GM21619 (cell line): Measurements from ENCODE around the gene RASGEF1B.
"Not testable (repeated sequence)": the region's sequence is repeated elsewhere in the genome, so short reads cannot be mapped to it uniquely, and the experiment has no call there.

Source experiments
- ATAC-seq: cut with Tn5 transposase; IDR thresholded peaks from one replicate; pipeline ENCODE4 v1.9.1; 2021; ENCODE audit not compliant: unreplicated experiment

The RASGEF1B gene

DNA sequence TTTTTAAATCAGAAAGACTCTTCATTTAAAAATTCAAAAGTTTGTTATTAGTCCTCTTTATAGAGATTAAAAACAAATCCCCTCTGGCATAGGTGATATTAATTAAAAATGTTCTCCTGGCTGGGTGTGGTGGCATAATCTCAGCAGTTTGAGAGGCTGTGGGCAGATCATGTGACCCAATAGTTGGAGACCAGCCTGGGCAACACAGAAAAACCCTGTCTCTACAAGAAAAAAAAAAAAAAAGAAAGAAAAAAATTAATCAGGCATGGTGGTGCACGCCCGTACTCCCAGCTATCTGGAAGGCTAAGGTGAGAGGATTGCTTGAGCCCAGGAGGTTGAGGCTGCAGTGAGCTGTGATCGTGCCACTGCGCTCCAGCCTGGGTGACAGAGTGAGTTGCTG, 38.9 kb downstream of the RASGEF1B start:
- ATAC-seq: no peak

DNA sequence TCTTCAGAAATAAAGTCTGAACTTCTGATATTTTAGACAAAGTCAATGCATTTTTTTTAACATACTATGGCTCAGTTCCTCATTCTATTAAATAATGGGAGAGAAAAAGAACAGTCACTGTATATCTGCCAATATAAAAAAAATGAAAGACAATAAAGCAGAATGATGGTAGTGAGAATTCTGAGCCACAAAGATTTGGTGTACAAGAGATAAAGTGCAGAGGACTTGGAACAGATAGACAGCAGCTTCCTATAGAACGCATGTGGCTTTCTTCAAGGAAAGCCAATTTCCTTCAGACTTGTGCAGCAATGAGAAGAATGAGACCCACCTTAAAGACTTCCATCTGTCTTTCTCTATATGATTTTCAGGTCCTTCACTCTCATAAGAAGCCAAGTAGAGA, 39.7 kb downstream of the RASGEF1B start:
- no peak for ATAC-seq

DNA sequence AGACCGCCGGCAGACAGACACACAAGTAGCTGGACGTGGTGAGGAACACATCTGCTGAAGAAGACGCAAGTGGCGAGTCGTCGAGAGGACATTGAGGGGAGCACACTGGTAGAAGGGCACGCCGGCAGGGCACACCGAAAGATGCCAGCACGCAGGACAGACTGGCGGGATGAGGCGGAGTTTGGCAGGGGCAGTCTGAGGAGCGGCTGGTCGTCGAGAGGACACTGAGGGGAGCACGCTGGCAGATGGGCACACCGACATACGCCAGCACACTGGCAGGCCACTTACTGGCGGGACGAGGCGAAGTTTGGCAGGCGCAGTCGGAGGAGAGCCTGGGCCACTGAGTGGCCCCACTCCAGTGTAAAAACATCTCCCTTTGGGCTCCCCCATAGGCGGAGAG, 42.1 kb downstream of the RASGEF1B start:
- ATAC-seq: no peak

DNA sequence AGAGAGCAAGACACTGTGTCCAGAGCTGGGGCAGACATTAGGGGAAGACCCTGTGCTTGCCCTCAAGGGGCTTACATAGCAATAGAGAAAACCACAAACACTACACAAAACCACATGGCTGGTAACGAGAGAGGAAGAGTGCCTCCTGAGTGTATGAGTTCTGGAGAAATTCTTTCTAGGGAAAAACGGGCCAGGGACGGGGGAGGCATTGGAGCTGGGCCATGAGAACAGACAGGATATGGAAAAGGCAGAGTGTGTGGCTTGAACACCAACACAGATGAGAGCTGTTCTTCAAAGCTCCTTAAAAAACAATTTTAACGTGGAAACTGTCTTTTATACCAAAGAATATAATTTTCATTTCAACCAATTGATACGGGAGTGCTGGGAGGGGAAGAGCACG, 42.7 kb downstream of the RASGEF1B start:
- no peak for ATAC-seq

DNA sequence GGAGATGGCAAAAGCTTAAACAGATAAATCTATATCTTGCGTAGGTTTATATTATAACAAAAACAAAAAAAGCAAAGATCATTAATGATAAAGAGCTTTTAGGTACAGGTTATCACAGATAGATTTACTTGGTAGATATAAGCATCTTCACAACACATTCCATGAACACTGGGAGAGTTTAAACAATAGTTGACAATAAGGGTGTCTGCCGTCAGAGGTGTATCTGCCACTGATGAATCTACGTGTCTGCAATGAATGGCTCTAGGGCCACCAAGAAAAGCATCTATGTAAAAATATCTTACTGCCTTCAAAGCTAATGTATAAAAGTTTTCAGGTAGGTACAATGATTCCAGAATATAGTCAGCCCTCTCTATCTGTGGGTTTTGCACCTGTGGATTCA, 43.7 kb downstream of the RASGEF1B start:
- no peak for ATAC-seq

DNA sequence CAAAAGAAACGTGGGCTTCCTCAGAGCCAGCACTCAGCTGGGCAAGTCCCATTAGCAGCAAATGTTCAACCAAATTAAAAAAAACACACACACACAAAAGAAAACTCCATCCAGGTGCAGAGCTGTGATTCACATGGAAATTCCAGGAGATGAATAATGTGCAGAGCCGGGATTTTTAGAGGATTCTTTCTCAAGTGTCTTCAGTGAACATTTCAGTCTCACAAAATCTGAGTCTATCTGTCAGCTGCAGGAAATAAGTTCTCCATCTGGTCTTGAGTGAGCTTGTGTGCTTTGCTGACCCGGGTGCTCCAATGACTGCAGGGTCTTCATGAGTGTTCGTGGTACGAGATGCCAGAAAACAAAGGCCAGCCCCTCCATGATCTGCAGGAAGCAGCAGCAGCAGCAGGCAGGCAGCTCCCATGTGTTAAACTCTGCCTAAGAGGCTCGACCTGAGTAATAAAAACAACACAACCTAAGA, 44.3 kb downstream of the RASGEF1B start:
- no peak for ATAC-seq

DNA sequence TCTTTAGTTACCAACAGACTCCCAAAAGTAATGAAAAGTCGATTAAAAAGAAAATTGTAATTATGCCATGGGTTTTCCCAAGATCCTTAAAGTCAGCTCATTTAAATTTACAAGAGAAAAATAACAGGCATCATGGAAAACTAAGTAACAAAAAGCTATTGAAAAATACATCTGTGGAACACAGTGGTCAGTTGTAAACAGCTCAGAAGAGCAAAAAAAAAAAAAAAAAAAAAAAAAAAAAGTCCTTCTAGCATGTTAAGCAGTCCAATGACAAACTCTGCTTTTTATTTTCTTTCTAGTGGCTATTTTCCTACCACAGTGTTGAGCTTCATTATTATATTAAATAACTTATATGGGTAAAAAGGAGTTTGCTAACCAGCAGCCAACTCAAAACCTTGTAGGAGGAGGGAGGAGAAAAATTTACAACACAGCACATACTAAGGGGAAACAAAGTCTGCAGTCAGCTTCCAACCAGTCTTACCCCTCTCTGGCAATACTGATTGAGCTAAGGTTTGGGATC, 44.9 kb downstream of the RASGEF1B start:
- ATAC-seq: no peak

DNA sequence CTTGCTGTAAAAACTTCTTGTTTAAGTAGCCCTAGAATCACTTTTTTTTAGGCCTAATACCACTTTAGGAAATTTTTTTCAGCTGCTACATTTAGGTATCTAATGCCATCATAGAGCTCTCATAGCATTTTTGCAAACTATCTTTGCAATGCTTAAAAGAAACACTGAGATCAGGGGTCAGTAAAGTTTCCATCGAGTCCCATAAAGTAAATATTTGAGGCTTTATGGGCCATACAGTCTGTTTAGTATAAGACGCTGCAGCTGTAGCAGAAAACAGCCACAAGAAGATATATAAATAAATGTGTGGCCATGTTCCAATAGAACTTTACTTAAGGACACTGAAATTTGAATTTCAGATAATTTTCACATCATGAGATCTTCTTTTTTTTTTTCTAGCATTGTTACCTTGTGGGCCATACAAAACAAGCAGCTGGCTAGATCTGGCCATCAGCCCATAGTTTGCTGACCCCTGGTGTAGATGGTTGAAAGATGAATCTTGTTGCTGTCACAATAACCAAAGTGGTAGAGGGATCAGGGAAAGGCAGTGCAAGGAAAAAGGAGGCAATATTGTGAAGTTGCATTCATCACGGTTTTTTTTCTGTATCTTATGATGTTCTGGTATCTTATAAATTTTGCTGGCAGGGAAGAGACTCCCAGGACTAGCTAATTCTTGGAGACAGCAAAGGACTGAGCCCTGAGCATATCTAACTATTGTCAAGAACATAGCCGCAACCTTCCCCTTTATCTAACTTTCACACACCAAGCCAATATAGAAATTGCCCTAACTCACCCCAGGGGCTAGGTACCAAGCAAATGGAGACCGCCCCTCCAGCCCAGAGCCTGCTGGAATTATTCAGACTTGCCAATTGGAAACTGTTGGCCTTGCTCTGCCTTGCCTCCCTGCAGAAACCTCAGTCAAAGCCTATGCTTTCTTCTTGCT, 46.6 kb downstream of the RASGEF1B start:
- ATAC-seq: no peak

DNA sequence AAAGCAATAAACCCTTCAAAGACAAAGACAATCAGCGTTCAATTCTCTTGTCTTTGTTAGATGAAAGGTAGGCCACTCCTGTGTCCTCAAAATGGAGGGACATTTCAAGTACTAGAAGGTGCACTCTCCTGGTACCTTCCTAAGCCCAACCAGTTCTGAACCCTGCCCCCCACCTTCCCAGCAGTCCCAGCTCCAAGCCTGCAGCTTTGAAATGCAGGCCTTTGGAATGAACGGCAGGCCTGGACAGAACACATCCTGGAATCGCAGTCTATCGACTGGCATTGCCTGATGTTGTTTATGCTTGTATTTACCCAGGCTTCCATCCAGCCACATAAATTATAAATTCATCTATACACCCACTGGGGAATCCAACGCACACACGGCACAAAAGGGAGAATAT, 47.4 kb downstream of the RASGEF1B start:
- ATAC-seq: no peak

DNA sequence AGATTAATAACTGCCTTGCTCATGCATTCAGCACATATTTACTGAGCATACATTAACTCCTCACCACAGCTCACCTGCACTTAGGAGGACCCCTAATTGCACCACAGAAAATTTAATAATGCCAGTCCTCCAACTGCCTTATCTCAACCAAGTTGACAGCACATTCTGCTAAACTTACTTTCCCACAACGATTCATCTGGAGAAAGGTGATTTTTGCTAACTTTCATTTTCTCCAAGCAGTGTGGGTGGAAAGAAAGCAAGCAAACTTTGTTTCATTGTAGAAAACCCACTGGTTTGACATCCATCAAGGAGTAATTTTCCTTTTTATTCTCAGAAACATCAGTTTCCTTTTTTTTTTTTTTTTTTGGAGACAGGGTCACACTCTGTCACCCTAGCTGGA, 49.1 kb downstream of the RASGEF1B start:
- ATAC-seq: no peak

DNA sequence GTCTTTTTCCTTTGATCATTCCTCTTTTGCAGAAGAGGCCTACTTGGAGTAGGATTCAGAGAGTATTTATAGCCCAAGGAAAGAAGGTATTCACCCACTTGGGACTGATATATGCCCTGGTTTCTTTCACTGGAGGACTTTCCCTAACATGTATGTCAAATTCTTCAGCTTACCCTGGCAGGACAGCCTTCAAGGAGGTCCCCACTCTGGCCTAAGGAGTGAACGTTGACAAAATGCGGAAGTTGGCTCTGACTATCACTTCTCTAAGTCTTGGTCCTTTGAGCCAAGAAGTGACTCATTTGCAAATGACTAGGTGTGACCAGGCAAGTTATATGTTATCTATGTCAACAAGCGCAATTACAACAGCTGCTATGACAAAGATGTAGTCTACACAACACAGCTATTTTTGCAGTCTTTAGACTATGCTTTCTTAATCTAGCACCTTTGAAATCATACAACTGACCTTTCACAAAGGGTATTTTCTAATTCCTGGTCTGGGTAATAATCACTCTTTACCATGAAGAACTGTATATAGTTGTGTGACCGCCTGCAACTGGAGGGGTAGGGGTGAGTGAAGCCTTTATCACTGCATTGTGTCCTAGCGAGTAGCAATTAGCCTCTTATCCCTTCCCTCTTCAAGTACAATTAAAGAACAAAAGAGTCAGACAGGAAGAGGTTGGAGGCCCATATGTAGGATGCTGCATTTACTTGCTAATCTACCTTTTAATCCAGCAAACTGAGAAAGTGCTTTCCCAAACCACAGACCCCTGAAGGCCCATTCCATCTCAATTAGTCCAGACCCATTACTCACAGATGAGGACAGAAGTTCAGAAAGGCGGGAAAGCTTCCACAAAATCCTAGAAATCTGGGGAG, 50.1 kb downstream of the RASGEF1B start:
- peak; percentile 100 for ATAC-seq

DNA sequence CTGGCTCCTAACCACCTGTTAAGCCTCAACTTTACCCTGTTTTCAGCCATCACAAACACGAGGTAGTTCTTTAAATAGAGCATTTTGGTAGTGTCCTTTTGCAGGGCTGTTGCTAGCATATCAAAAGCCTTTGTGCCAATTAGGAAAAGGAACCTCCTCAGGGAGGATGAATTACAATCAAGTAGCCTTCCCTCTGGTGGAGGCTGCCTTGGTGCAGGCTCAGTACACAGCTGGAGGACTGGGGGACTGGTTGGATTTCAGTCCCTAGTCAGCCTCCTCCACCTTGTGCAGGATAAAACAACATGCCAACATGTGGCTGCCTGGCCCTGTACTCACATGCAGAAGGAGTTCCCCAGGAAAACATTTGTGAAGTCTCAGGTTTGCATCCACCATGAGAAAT, 53.1 kb downstream of the RASGEF1B start:
- no peak for ATAC-seq

DNA sequence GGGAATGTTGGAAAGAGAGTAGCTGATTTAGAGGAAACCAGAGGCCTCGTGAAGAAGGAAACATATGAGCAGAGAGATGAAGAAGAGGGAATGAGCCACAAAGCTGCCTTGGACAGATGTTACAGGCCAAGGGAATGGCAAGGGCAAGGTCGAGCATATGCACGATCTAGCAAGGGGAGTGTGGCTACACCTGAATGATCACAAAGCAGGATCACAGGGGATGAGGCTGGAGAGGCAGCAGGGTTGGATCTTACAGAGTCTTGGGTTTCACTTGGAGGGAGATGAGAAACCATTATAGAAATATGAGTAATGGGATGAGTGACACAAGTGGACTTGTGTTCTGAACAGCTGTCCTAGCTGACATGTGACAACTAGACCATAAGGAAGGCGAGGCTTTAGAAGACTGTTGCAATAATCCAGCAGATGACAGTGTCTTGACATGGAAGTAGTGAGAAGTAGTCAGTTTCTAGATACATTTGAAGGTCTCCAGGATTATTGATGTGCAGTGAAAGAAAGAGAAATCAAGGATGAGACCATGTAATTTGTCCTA, 58.7 kb downstream of the RASGEF1B start:
- ATAC-seq: no peak

DNA sequence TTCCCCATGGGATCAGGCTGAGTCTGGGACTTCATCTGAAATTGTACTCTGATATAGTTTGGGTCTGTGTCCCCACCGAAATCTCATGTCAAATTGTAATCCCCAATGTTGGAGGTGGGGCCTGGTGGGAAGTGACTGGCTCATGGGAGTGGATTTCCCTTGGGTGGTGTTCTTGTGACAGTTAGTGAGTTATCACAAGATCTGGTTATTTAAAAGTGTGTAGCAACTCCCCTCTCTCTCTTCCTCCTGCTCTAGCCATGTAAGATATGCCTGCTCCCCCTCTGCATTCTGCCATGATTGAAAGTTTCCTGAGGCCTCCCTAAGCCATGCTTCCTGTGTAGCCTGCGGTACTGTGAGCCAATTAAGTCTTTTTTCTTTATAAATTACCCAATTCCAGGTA, 61.0 kb downstream of the RASGEF1B start:
- ATAC-seq: no peak

DNA sequence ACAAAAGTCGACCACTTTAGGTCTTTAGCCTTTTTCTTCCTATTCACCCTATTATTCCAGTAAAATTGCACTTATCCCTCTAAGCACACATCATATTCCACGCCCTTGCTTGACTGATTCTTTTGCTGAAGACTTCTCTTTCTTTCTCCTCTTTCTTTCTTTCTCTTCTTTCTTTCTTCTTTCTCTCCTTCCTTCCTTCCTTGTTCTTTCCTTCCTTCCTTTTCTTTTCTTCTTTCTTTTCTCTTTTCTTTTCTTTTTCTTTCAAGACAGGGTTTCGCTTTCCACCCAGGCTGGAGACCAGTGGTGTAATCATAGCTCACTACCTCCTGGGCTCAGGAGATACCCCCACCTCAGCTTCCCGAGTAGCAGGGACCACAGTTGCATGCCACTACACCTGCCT, 61.9 kb downstream of the RASGEF1B start:
- no peak for ATAC-seq

DNA sequence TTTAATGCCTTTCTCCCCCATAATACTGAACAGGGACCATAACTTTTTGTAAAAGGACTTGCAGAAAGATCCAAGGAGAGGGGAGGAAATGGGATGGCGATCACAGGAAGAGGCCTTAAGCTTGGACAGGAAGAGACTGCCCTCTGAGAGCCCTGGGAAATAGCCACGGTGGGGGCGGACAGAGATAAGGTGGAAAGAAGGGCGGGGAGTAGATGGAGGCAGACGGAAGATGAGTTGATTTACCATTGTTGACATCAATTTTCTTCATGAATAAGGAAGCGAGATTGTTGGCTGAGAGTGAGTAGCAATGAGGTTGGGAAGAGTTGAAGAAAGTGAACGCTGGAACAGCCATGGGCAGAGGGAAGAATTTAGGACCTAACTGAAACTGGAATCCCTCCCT, 63.4 kb downstream of the RASGEF1B start:
- no peak for ATAC-seq

DNA sequence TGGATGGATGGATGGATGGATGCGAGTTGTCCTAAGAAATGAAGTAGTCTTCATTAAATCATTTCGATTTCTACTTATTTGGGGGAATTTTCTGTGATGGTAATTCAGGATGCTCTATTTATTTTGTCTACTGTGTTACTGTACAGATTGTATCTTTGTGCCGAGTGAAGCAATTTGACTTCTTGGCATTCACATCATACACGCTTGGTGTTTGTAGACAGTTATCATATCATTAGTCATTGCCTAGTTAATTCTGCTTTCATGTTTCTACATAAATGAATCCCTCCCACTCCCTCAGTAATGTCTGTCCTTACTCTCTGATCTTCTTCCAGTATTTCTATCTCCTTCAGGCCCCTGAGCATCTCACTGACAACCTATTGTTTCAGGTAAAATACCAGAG, 64.0 kb downstream of the RASGEF1B start:
- no peak for ATAC-seq

DNA sequence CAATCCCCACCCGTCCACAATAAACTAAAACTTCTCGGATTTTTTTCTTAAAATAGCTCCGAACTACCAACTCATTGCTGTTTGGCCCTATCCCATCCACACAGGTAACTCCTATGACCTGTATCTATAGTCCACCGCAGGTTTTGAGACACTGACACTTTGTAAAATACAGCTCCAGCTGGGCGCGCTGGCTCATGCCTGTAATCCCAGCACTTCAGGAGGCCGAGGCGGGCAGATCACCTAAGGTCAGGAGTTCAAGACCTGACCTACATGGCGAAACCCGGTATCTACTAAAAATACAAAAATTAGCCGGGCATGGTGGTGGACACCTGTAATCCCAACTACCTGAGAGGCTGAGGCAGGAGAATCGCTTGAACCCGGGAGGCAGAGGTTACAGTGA, 65.2 kb downstream of the RASGEF1B start:
- not testable (repeated sequence) for ATAC-seq

DNA sequence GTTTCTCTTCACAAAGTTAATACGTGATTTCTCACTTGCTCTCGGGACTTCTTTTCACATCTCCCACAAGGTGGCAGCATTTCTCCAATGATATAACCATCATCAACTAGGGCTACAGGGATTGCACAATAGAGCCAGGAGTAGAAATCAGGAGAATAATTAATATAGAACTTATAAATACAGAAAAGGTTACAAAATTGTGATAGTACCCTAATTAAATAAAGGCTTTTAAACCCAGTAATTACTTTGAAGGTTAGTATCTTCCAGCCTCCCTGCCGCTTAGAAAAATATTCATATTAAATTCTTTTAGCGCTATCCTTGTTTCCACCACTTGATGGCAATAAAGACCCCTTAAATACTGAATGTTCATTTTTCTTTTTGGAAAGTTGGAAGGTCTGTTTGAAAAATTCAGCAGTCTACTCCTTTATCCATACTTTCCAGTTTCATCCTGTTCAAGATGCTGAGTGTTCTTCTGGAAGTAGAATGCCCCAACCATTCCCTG, 65.8 kb downstream of the RASGEF1B start:
- peak; percentile 89 for ATAC-seq

DNA sequence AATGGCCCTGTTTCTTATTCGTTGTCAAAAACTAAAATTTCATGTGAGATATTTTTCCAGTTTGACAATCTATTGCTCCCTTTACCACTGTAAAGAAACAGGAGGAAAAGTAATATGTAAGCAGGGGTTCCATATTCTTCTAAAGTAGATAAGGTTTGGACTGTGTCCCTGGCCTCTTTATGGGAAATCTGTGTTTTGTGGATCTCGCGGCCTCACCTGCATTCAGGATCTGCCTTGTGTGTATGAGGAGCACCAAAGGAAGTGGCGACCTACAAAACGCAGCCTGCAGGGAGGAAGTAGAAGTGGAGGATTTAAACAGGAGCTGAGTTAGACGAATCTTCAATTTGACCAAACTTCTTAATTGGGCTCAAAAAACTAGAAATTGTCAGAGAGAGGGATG, 67.0 kb downstream of the RASGEF1B start:
- ATAC-seq: no peak

DNA sequence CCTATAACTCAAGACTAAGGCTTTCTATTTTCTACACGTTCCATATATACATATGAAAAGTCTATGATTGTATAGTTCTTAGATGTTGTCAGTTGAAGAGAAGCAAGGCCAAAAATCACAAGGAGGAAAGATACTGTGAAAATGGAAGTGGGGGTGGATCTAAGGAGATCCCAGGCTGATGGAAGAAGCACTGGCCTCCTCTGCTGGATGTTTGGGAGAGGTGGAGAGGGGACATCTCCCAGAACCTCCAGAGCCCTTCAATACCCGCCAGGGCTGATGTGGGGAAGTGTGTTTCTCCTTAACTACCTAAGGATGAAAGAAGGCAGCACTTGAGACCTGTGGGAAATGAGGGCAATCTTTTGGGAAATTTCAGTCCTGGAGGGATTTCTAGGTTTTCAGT, 67.4 kb downstream of the RASGEF1B start:
- ATAC-seq: no peak
